Measurements from ENCODE around the gene ASRGL1. TPM values are rescaled to one million over a fixed set of nuclear protein-coding genes. Genes with fewer than 3 reads are reported as not detected.

ASRGL1 gene
- total RNA-seq, 4 donors from 2014 or later, result 5.8 to 35.9 (median 16.5) TPM

DNA sequence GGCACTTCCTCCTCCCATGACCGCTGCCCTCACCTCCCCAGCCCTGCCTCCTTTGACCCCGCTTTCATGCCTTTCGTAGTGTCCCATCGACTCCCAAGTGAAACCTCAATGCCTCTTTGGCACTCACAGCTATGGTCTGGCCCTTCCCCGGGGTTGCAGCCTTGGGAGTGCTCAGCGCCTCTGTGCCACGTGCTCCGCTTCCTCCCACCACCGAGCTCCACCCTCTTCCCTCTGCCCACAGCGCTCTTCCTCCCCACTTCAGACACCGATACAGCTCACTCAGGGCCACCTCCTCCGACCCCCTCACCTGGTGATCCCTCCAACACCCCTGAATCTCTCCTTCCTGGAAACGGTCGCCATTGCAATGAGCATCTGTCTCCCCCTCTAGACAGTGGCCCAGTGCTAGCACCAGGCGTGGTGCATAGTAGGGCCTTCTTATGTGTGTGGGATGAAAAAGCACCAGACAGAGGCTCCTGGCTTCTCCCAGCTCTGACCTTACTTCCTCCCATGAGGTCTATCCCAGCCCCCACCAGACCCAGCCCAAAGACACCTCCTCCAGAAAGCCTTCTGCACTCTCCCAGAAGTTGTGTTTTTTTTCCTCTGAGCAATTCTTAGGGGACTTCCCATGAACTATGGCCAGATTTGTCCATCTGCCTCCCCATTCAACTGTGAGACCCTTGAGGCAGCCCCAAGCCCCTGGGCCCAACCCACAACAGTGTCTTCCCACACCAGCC, 65.1 kb downstream of the ASRGL1 start:
- Histone ChIP-seq H3K27ac (peak overlapping the region in 1 of 3 donors; percentile 10), H3K9me3 (no peaks in the 10 kb centered on the region), H3K36me3 (no peaks in the 10 kb centered on the region), H3K27me3 (no peaks in the 10 kb centered on the region), H3K4me1 (peaks cover 4 to 33% of the 10 kb centered on the region in 2 donors), H3K4me3 (replicated peaks in 1 of 3) (no peak overlapping the region)
- peak; percentile 11 to 26 for DNase-seq
- intact Hi-C loops (cut with DNase I), result no loop called here
- TF ChIP-seq POLR2A (IDR thresholded peaks at IDR 0.05), result no peak
- TF ChIP-seq, protein P1, sequence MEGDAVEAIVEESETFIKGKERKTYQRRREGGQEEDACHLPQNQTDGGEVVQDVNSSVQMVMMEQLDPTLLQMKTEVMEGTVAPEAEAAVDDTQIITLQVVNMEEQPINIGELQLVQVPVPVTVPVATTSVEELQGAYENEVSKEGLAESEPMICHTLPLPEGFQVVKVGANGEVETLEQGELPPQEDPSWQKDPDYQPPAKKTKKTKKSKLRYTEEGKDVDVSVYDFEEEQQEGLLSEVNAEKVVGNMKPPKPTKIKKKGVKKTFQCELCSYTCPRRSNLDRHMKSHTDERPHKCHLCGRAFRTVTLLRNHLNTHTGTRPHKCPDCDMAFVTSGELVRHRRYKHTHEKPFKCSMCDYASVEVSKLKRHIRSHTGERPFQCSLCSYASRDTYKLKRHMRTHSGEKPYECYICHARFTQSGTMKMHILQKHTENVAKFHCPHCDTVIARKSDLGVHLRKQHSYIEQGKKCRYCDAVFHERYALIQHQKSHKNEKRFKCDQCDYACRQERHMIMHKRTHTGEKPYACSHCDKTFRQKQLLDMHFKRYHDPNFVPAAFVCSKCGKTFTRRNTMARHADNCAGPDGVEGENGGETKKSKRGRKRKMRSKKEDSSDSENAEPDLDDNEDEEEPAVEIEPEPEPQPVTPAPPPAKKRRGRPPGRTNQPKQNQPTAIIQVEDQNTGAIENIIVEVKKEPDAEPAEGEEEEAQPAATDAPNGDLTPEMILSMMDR (IDR thresholded peaks at IDR 0.05), result no peak
- 63 to 69% methylated on average over 15 of the region's 15 CpGs for WGBS, 2 donors

- intact Hi-C loops (cut with DNase I), result no loop called here
- Histone ChIP-seq H3K36me3 (no peaks in the 10 kb centered on the region), H3K27ac (no peak overlapping the region), H3K4me3 (replicated peaks in 1 of 3) (no peak overlapping the region), H3K4me1 (peaks cover 4 to 33% of the 10 kb centered on the region in 2 donors), H3K27me3 (no peaks in the 10 kb centered on the region), H3K9me3 (no peaks in the 10 kb centered on the region)
- 85 to 87% methylated on average over 12 of the region's 12 CpGs for WGBS, 2 donors
- TF ChIP-seq POLR2A (IDR thresholded peaks at IDR 0.05), result no peak
- TF ChIP-seq, protein P1 (IDR thresholded peaks at IDR 0.05), result no peak
- no peak for DNase-seq
These were observed 65.9 kb downstream of the ASRGL1 start for GRCh38 chr11:62402960-62403730.

- DNase-seq, result no peak
- WGBS, 2 donors, result 95 to 96% methylated on average over 6 of the region's 6 CpGs
- intact Hi-C loops (cut with DNase I), result no loop called here
- no peak overlapping the region for H3K27ac ChIP-seq
- TF ChIP-seq, protein P1 (IDR thresholded peaks at IDR 0.05), result no peak
- no peak for TF ChIP-seq POLR2A (IDR thresholded peaks at IDR 0.05)
- H3K4me3 ChIP-seq (replicated peaks in 1 of 3), result no peak overlapping the region
- no peaks in the 10 kb centered on the region for H3K9me3 ChIP-seq
- peaks cover 4 to 31% of the 10 kb centered on the region in 2 donors for H3K4me1 ChIP-seq
- no peaks in the 10 kb centered on the region for H3K36me3 ChIP-seq
- no peaks in the 10 kb centered on the region for H3K27me3 ChIP-seq
These were observed 67.2 kb downstream of the ASRGL1 start for GRCh38 chr11:62404435-62404834.

- Histone ChIP-seq H3K27ac (no peak overlapping the region), H3K27me3 (no peaks in the 10 kb centered on the region), H3K4me3 (replicated peaks in 1 of 3) (no peak overlapping the region), H3K9me3 (no peaks in the 10 kb centered on the region), H3K36me3 (no peaks in the 10 kb centered on the region), H3K4me1 (peaks cover 4 to 26% of the 10 kb centered on the region in 2 donors)
- no peak for DNase-seq
- TF ChIP-seq, protein P1 (IDR thresholded peaks at IDR 0.05), result no peak
- TF ChIP-seq POLR2A (IDR thresholded peaks at IDR 0.05), result no peak
- WGBS, 2 donors, result 79 to 89% methylated on average over 5 of the region's 5 CpGs
- intact Hi-C loops (cut with DNase I), result no loop called here
These were observed 67.7 kb downstream of the ASRGL1 start for GRCh38 chr11:62404901-62405300.

DNA sequence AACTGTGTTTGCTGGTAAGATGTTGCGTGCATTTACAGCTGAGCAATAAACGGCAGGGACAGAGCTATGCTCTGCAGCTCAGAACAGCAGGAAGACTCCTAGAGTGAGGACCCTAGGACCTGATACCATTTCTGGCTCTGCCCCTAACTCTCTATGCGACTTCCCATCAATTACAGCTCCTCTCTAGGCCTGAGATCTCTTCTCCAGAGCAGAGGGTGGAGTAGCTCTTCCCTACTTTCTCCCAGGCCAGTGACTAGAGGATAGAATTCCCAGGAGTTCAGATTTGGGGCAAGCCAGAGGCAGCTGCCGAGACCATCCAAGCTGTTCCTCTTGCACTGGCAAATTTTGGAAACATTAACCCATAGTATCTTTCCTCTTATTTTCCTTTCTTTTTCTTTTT, 68.8 kb downstream of the ASRGL1 start:
- no peak overlapping the region for H3K27ac ChIP-seq
- no peaks in the 10 kb centered on the region for H3K27me3 ChIP-seq
- WGBS, 2 donors, result 67 to 73% methylated on average over 4 of the region's 4 CpGs
- H3K4me3 ChIP-seq (replicated peaks in 1 of 3), result no peak overlapping the region
- intact Hi-C loops (cut with DNase I), result no loop called here
- no peaks in the 10 kb centered on the region for H3K9me3 ChIP-seq
- no peak for TF ChIP-seq POLR2A (IDR thresholded peaks at IDR 0.05)
- TF ChIP-seq, protein P1 (IDR thresholded peaks at IDR 0.05), result no peak
- H3K4me1 ChIP-seq, result peaks cover 4 to 15% of the 10 kb centered on the region in 2 donors
- no peaks in the 10 kb centered on the region for H3K36me3 ChIP-seq
- no peak for DNase-seq
